HepG2 (cell line): ENCODE measurements around the gene SLC25A47. TPM values are rescaled to one million over a fixed set of nuclear protein-coding genes. Genes with fewer than 3 reads are reported as not detected.
A peak's percentile ranks its signal among the peaks of the same experiment; 100 is the strongest.

Experiments used
- ARNT2 ChIP-seq: sonication (generic); formaldehyde crosslinking; IDR thresholded peaks from 2 replicates; pipeline ENCODE4 v1.8.0; 2022; ENCODE audit warnings: mild to moderate bottlenecking, low read depth, missing genetic modification reagents, moderate library complexity
- FOXO4 ChIP-seq: sonication (generic); formaldehyde crosslinking; conservative IDR thresholded peaks from 2 replicates; pipeline ENCODE4 v1.8.1; 2023; ENCODE audit warnings: missing genetic modification reagents
- GATAD1 ChIP-seq: IDR thresholded peaks from 2 replicates; pipeline ENCODE4 v1.6.1; 2016; ENCODE audit warnings: missing genetic modification reagents, missing compliant biosample characterization
- JUND ChIP-seq: sonication (generic); formaldehyde crosslinking; IDR thresholded peaks from 2 replicates; pipeline ENCODE4 v1.8.0; 2022; ENCODE audit warnings: mild to moderate bottlenecking, missing genetic modification reagents
- NR1H2 ChIP-seq: sonication (generic); formaldehyde crosslinking; IDR thresholded peaks from 2 replicates; pipeline ENCODE4 v1.8.1; 2022; ENCODE audit warnings: low read depth, missing genetic modification reagents, borderline replicate concordance
- REXO4 ChIP-seq: sonication (generic); formaldehyde crosslinking; IDR thresholded peaks from 2 replicates; pipeline ENCODE4 v1.8.0; 2022; ENCODE audit warnings: missing genetic modification reagents, mild to moderate bottlenecking, borderline replicate concordance
- SNAI1 ChIP-seq: sonication (generic); formaldehyde crosslinking; IDR thresholded peaks from 2 replicates; pipeline ENCODE4 v1.5.0; 2020; ENCODE audit warnings: mild to moderate bottlenecking, missing genetic modification reagents, borderline replicate concordance
- SOX5 ChIP-seq: IDR thresholded peaks from 2 replicates; pipeline ENCODE4 v1.6.1; 2016; ENCODE audit warnings: borderline replicate concordance
- SOX6 ChIP-seq, 2 experiments: fragments of 450-650 bp in 1 of 2; sonication (generic) in 1 of 2; formaldehyde crosslinking in 1 of 2; IDR thresholded peaks; 2 replicates each; pipeline versions ENCODE4 v1.4.0 to v1.6.1; 2017 to 2020; ENCODE audit warnings: antibody characterized with exemption in 1 of 2, mild to moderate bottlenecking in 1 of 2, missing genetic modification reagents in 1 of 2
- ZBTB37 ChIP-seq: sonication (generic); formaldehyde crosslinking; IDR thresholded peaks from 2 replicates; pipeline ENCODE4 v1.4.0; 2020; ENCODE audit warnings: mild to moderate bottlenecking, missing genetic modification reagents
- ZBTB40 ChIP-seq, 2 experiments: fragments of 450-650 bp in 1 of 2; sonication (generic) in 1 of 2; formaldehyde crosslinking in 1 of 2; IDR thresholded peaks; 2 replicates each; pipeline versions ENCODE4 v1.6.1 to v1.8.0; 2016 to 2022; ENCODE audit warnings: antibody characterized with exemption in 1 of 2, mild to moderate bottlenecking in 1 of 2, missing genetic modification reagents in 1 of 2
- ZNF704 ChIP-seq: sonication (generic); formaldehyde crosslinking; IDR thresholded peaks from 2 replicates; pipeline ENCODE4 v1.8.1; 2023; ENCODE audit warnings: mild to moderate bottlenecking, inconsistent platforms, moderate library complexity, missing genetic modification reagents, borderline replicate concordance
- ZXDC ChIP-seq: sonication (generic); formaldehyde crosslinking; IDR thresholded peaks from 2 replicates; pipeline ENCODE4 v1.5.0; 2020; ENCODE audit warnings: mild to moderate bottlenecking, missing genetic modification reagents
- polyA plus RNA-seq, 8 experiments: library from polyadenylated mRNA; depleted of rRNA in 3 of 8; stranded (reverse) in 7 of 8; unstranded in 1 of 8; fragments of >200 nt; fragmentation: Illumina TruSeq in 4 of 8; extraction: Trizol in 4 of 8; gene quantifications; 2 replicates each; pipeline versions ENCODE4 v1.2.1 to v1.2.3, GENCODE V29; 2011 to 2016; ENCODE audit warnings: low read depth in 4 of 8, missing spikeins in 1 of 8, mixed read lengths in 1 of 8; ENCODE audit not compliant: insufficient read depth in 1 of 8
- total RNA-seq, 5 experiments: library from RNA; depleted of rRNA; stranded (reverse); fragments of >200 nt; fragmentation: Illumina TruSeq; extraction: Trizol; gene quantifications; 2 replicates each; pipeline ENCODE4 v1.2.3, GENCODE V29; 2016; ENCODE audit warnings: low read depth in 1 of 5

The SLC25A47 gene
- total and polyA plus RNA-seq, 2 of the 13 experiments (the other 11 are each of a cell fraction or from before 2014, with no cell fraction given): 1.0 to 1.7 TPM

GRCh38 chr14:100325231-100325632, 2.1 kb downstream of the SLC25A47 start (continued):
- TF ChIP-seq ZBTB40 (IDR thresholded peaks at IDR 0.05) (no peak), ZBTB40 (CRISPR knock-in tag; IDR thresholded peaks at IDR 0.05) (no peak), SOX5 (CRISPR knock-in tag) (no peak), ARNT2 (CRISPR knock-in tag) (no peak), GATAD1 (CRISPR knock-in tag) (no peak), JUND (CRISPR knock-in tag) (peak; percentile 50; the same call in 1 of the 2 replicates), NR1H2 (CRISPR knock-in tag) (no peak), SNAI1 (CRISPR knock-in tag) (no peak), FOXO4 (no peak), REXO4 (CRISPR knock-in tag) (no peak), ZBTB37 (CRISPR knock-in tag) (no peak), ZXDC (CRISPR knock-in tag) (no peak), SOX6 (IDR thresholded peaks at IDR 0.05) (no peak), SOX6 (CRISPR knock-in tag; IDR thresholded peaks at IDR 0.05) (no peak), ZNF704 (no peak)
